Measurements from ENCODE around the gene IRX4. TPM values are rescaled to one million over a fixed set of nuclear protein-coding genes. Genes with fewer than 3 reads are reported as not detected.

The IRX4 gene
- total RNA-seq, 1 experiment from 2014 or later, result 16.5 TPM

DNA sequence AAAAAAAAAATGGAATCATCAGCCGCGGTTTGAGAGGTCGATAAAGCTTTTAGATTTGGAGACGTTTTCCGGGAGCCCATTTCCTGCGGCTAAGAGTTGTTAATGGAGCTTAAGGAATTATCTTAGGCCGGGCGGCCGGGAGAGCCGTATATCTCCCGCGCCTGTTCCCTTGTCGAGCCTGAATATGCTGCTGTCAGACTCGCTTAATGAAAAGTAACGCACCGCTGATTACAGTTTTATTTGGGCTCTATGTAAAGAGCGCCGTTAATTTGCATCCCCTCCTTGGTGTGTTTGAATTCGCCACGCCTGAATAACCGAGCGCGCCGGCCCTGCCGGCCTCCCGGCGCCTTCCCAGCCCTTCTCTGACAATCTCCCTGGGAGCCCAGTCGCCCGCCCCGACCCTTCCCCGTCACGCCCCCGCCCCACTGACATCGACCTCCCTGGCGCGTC is 7.9 kb downstream of the IRX4 start:
- ATAC-seq (no peak), DNase-seq (ENCODE audit: low read depth, low spot score) (no peak)
- H3K9ac ChIP-seq (ENCODE audit: low read length), result no peak overlapping the region
- no peak overlapping the region for H3K4me3 ChIP-seq (replicated peaks in 1 of 2; ENCODE audit: low read depth in 1 of 2, low read length in 2 of 2)
- no peak overlapping the region for H2AFZ ChIP-seq (ENCODE audit: low read depth, low read length, poor library complexity, severe bottlenecking)
- H3K27me3 ChIP-seq (ENCODE audit: insufficient read depth, low read length), result no peaks in the 10 kb centered on the region
- no peaks in the 10 kb centered on the region for H3K9me2 ChIP-seq (ENCODE audit: insufficient read depth)
- no peaks in the 10 kb centered on the region for H3K79me2 ChIP-seq (ENCODE audit: insufficient read depth, low read length)
- intact Hi-C loops (cut with micrococcal nuclease), result no loop called here
- ChIA-PET CTCF (no interaction called here), RAD21 (ENCODE audit: low non-redundant PET in 1 of 2, low total read pairs in 2 of 2, uncharacterized antibody in 2 of 2, unreplicated experiment in 2 of 2) (no interaction called here), POLR2A (no interaction called here)
- no TSS peak for BruUV-seq (replicated peaks)
- H3K36me3 ChIP-seq (ENCODE audit: control insufficient read depth in 1 of 2, insufficient read depth in 2 of 2, low read length in 2 of 2), result no peaks in the 10 kb centered on the region
- no peaks in the 10 kb centered on the region for H3K9me3 ChIP-seq (ENCODE audit: control insufficient read depth in 1 of 2, insufficient read depth in 1 of 2, low read depth in 1 of 2, low read length in 2 of 2)
- H4K20me1 ChIP-seq (ENCODE audit: insufficient read depth), result no peaks in the 10 kb centered on the region
- H3K27ac ChIP-seq (ENCODE audit: low read depth, low read length), result no peak overlapping the region
- H3K4me2 ChIP-seq (ENCODE audit: low read length), result no peak overlapping the region
- TF ChIP-seq JUND (IDR thresholded peaks at IDR 0.05) (no peak), RAD21 (IDR thresholded peaks at IDR 0.05; ENCODE audit: low read depth) (no peak), TCF7L2 (IDR thresholded peaks at IDR 0.05; ENCODE audit: borderline replicate concordance, extremely low read depth, insufficient read depth, insufficient read length) (no peak), ZNF274 (IDR thresholded peaks at IDR 0.05; ENCODE audit: low read depth, low read length) (no peak), SRF (IDR thresholded peaks at IDR 0.05; ENCODE audit: low read depth) (no peak), EGR1 (IDR thresholded peaks at IDR 0.05; ENCODE audit: low read depth) (no peak), ELF1 (IDR thresholded peaks at IDR 0.05; ENCODE audit: borderline replicate concordance, low read depth) (no peak), EZH2phosphoT487 (IDR thresholded peaks at IDR 0.05; ENCODE audit: borderline replicate concordance) (no peak), ZFX (IDR thresholded peaks at IDR 0.05) (no peak), FOSL1 (IDR thresholded peaks at IDR 0.05; ENCODE audit: low read depth) (no peak), YY1 (IDR thresholded peaks at IDR 0.05; ENCODE audit: extremely low read depth, insufficient replicate concordance, low read depth, low read length) (no peak), SP1 (IDR thresholded peaks at IDR 0.05; ENCODE audit: low read depth) (no peak), CBX3 (IDR thresholded peaks at IDR 0.05; ENCODE audit: low read depth) (no peak), SIN3A (IDR thresholded peaks at IDR 0.05; ENCODE audit: low read depth) (no peak), EZH2 (IDR thresholded peaks at IDR 0.05) (no peak), CTCF (IDR thresholded peaks at IDR 0.05 in 2 of 3, conservative IDR thresholded peaks at IDR 0.05 in 1 of 3; ENCODE audit: borderline replicate concordance in 1 of 3, insufficient read depth in 1 of 3, low read depth in 2 of 3, low read length in 2 of 3) (no peak), POLR2A (IDR thresholded peaks at IDR 0.05; ENCODE audit: borderline replicate concordance, extremely low read depth, insufficient read depth, insufficient read length) (no peak)
- TF ChIP-seq, protein P1, sequence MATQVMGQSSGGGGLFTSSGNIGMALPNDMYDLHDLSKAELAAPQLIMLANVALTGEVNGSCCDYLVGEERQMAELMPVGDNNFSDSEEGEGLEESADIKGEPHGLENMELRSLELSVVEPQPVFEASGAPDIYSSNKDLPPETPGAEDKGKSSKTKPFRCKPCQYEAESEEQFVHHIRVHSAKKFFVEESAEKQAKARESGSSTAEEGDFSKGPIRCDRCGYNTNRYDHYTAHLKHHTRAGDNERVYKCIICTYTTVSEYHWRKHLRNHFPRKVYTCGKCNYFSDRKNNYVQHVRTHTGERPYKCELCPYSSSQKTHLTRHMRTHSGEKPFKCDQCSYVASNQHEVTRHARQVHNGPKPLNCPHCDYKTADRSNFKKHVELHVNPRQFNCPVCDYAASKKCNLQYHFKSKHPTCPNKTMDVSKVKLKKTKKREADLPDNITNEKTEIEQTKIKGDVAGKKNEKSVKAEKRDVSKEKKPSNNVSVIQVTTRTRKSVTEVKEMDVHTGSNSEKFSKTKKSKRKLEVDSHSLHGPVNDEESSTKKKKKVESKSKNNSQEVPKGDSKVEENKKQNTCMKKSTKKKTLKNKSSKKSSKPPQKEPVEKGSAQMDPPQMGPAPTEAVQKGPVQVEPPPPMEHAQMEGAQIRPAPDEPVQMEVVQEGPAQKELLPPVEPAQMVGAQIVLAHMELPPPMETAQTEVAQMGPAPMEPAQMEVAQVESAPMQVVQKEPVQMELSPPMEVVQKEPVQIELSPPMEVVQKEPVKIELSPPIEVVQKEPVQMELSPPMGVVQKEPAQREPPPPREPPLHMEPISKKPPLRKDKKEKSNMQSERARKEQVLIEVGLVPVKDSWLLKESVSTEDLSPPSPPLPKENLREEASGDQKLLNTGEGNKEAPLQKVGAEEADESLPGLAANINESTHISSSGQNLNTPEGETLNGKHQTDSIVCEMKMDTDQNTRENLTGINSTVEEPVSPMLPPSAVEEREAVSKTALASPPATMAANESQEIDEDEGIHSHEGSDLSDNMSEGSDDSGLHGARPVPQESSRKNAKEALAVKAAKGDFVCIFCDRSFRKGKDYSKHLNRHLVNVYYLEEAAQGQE (IDR thresholded peaks at IDR 0.05; ENCODE audit: low read depth), result no peak
- TF ChIP-seq, protein P2, sequence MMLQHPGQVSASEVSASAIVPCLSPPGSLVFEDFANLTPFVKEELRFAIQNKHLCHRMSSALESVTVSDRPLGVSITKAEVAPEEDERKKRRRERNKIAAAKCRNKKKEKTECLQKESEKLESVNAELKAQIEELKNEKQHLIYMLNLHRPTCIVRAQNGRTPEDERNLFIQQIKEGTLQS (IDR thresholded peaks at IDR 0.05), result no peak
- H3K4me1 ChIP-seq (ENCODE audit: control insufficient read depth in 1 of 2, insufficient read depth in 2 of 2, low read length in 2 of 2), result no peaks in the 10 kb centered on the region

Data from HCT116 (cell line).